Peyer's patch (tissue), 4 donors: ENCODE results near the gene FRMD1.

ENCODE experiments used
- POLR2A ChIP-seq, 2 donors: fragments of 450-650 bp; IDR thresholded peaks; one replicate each; pipeline ENCODE4 v1.5.1; 2017; ENCODE audit warnings: antibody characterized with exemption in 2 of 2, mild to moderate bottlenecking in 2 of 2, moderate library complexity in 2 of 2
- TF ChIP-seq, protein P1 (sequence below), 6 experiments: fragments of 450-650 bp in 4 of 6; fragments of 200-600 bp in 2 of 6; sonication (generic) in 1 of 6; IDR thresholded peaks; one replicate each; pipeline ENCODE4 v1.5.1; 2017 to 2019; ENCODE audit warnings: antibody characterized with exemption in 6 of 6, mild to moderate bottlenecking in 3 of 6, moderate library complexity in 1 of 6

DNA sequence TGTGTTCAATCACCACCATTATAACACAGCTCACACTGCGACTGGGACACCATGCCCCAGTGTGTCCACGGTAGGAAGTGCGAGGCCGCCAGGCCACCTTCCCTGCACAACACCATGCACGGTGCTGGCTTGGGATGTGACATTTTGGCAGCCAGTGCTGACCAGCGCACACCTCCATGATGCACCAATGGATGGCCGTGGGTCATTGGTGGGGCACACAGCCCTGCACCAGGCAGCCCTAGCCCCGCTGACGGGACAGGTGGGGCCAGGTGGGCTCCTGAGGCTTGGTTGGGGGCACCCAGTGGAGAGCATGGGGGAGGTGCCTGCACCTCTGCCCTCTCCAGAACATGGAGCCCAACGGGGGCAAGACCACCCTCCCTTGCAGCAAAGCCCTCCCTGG, 18.2 kb upstream of the FRMD1 start:
- TF ChIP-seq, protein P1, sequence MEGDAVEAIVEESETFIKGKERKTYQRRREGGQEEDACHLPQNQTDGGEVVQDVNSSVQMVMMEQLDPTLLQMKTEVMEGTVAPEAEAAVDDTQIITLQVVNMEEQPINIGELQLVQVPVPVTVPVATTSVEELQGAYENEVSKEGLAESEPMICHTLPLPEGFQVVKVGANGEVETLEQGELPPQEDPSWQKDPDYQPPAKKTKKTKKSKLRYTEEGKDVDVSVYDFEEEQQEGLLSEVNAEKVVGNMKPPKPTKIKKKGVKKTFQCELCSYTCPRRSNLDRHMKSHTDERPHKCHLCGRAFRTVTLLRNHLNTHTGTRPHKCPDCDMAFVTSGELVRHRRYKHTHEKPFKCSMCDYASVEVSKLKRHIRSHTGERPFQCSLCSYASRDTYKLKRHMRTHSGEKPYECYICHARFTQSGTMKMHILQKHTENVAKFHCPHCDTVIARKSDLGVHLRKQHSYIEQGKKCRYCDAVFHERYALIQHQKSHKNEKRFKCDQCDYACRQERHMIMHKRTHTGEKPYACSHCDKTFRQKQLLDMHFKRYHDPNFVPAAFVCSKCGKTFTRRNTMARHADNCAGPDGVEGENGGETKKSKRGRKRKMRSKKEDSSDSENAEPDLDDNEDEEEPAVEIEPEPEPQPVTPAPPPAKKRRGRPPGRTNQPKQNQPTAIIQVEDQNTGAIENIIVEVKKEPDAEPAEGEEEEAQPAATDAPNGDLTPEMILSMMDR (IDR thresholded peaks at IDR 0.05), result no peak
- TF ChIP-seq POLR2A (IDR thresholded peaks at IDR 0.05), result no peak
